Nephron progenitor cell (in vitro differentiated cells): ENCODE measurements around the gene ACOT11.

ENCODE experiments used
- DNase-seq: peaks from one replicate; pipeline ENCODE4 v3.0.0; 2021
- H3K27ac Mint-ChIP-seq: 2 replicates; pipeline ENCODE4 v1.8.0; 2021; ENCODE audit warnings: mild to moderate bottlenecking, moderate library complexity, mixed read lengths
- H3K27me3 Mint-ChIP-seq: 2 replicates; pipeline ENCODE4 v1.8.0; 2021; ENCODE audit warnings: mild to moderate bottlenecking, low read depth, mixed read lengths; ENCODE audit not compliant: poor library complexity
- H3K36me3 Mint-ChIP-seq: 2 replicates; pipeline ENCODE4 v1.8.0; 2021; ENCODE audit warnings: low read depth, mixed read lengths
- H3K4me1 Mint-ChIP-seq: 2 replicates; pipeline ENCODE4 v1.8.0; 2021; ENCODE audit warnings: mixed read lengths
- H3K4me3 Mint-ChIP-seq: 2 replicates; pipeline ENCODE4 v1.8.0; 2021; ENCODE audit warnings: mild to moderate bottlenecking, moderate library complexity, mixed read lengths
- H3K9me3 Mint-ChIP-seq: 2 replicates; pipeline ENCODE4 v1.8.0; 2021; ENCODE audit warnings: mild to moderate bottlenecking, moderate library complexity, mixed read lengths
- CTCF ChIP-seq: fragments of 200-600 bp; sonication (generic); IDR thresholded peaks from 2 replicates; pipeline ENCODE4 v1.5.0; 2021; ENCODE audit warnings: antibody characterized with exemption

ACOT11 gene

GRCh38 chr1:54547601-54548388, at the start of gene ACOT11:
TSS of gene ACOT11 (plus strand) at chr1:54548228. CDS start at chr1:54548310, 82 bp downstream.
- no peaks in the 10 kb centered on the region for H3K9me3 Mint-ChIP-seq
- no peaks in the 10 kb centered on the region for H3K36me3 Mint-ChIP-seq
- TF ChIP-seq CTCF, result no peak
- no peak within 1 kb of the TSS for H3K27ac Mint-ChIP-seq
- peaks cover 7% of the 10 kb centered on the region for H3K27me3 Mint-ChIP-seq
- peaks cover 48% of the 10 kb centered on the region for H3K4me1 Mint-ChIP-seq
- DNase-seq, result peak; percentile 46
- no peak within 1 kb of the TSS for H3K4me3 Mint-ChIP-seq

GRCh38 chr1:54498383-54499096, 49.5 kb upstream of the ACOT11 start:
- peaks cover 23% of the 10 kb centered on the region for H3K27me3 Mint-ChIP-seq
- peak overlapping the region; percentile 23 for H3K27ac Mint-ChIP-seq
- H3K36me3 Mint-ChIP-seq, result peaks cover 14% of the 10 kb centered on the region
- H3K9me3 Mint-ChIP-seq, result peaks cover 27% of the 10 kb centered on the region
- no peak for TF ChIP-seq CTCF
- DNase-seq, result no peak
- H3K4me3 Mint-ChIP-seq, result peak overlapping the region; percentile 67
- H3K4me1 Mint-ChIP-seq, result peaks cover 23% of the 10 kb centered on the region

- no peak overlapping the region for H3K27ac Mint-ChIP-seq
- peak overlapping the region; percentile 63 for H3K4me3 Mint-ChIP-seq
- DNase-seq, result no peak
- H3K27me3 Mint-ChIP-seq, result peaks cover 25% of the 10 kb centered on the region
- H3K9me3 Mint-ChIP-seq, result peaks cover 27% of the 10 kb centered on the region
- TF ChIP-seq CTCF, result no peak
- H3K4me1 Mint-ChIP-seq, result peaks cover 22% of the 10 kb centered on the region
- peaks cover 14% of the 10 kb centered on the region for H3K36me3 Mint-ChIP-seq
These were observed 49.0 kb upstream of the ACOT11 start for GRCh38 chr1:54499097-54499359.

GRCh38 chr1:54499360-54500106, 48.5 kb upstream of the ACOT11 start:
- H3K4me3 Mint-ChIP-seq, result peak overlapping the region; percentile 76
- H3K4me1 Mint-ChIP-seq, result peaks cover 22% of the 10 kb centered on the region
- peaks cover 14% of the 10 kb centered on the region for H3K36me3 Mint-ChIP-seq
- peaks cover 25% of the 10 kb centered on the region for H3K27me3 Mint-ChIP-seq
- TF ChIP-seq CTCF, result peak; percentile 44
- peak; percentile 74 for DNase-seq
- H3K9me3 Mint-ChIP-seq, result peaks cover 27% of the 10 kb centered on the region
- H3K27ac Mint-ChIP-seq, result no peak overlapping the region

GRCh38 chr1:54500107-54500431, 48.0 kb upstream of the ACOT11 start:
- Mint-ChIP-seq H3K27ac (no peak overlapping the region), H3K4me1 (peaks cover 22% of the 10 kb centered on the region), H3K4me3 (peak overlapping the region; percentile 76), H3K36me3 (peaks cover 14% of the 10 kb centered on the region), H3K27me3 (peaks cover 25% of the 10 kb centered on the region), H3K9me3 (peaks cover 27% of the 10 kb centered on the region)
- TF ChIP-seq CTCF, result no peak
- DNase-seq, result no peak
